Inferior parietal cortex (tissue), 1 donor: ENCODE data around the gene FAAP20.
A peak's percentile ranks its signal among the peaks of the same experiment; 100 is the strongest.

Experiments
- DNase-seq: peaks from one replicate; pipeline ENCODE4 v3.0.0-alpha.2; 2016; ENCODE audit errors: extremely low spot score

The FAAP20 gene

DNA sequence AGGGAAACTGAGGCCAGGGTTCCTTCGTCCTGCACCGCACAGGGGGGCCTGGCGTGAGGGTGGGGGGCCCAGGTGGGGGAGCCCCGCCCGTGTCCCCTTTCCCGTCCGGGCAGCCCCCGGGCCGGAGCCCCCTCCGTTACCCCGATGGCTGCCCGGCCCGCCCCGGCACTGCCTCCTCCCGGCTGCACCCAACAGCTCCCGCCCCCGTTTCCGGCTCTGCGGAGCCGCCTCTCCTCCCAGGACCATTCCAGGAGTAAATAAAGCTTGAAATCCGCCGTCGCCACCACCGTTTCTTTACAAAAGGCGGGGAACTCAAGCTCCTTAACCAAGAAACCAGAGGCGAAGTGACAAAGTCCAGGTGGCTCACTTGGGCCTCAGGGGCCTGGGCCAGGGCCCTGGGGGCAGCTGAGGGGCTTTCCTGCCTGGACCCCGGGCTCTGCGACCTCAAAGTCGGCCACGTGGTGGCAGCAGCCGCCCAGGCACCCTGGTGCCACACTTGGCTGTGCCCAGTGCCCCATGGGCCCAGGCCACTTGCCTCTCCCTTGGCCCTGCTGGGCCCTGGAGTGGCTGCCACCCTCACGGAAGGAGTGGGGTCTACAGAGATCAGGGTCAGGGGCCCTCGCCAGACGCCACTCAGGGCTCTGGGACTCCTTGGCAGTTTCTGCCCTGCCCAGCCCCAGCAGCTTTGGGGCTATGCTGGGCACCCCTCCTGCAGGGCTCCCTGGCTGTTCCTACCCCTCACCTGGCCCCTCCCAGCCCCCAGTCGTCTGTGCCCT is 514 bp upstream of the FAAP20 start:
- peak; percentile 77 for DNase-seq

DNA sequence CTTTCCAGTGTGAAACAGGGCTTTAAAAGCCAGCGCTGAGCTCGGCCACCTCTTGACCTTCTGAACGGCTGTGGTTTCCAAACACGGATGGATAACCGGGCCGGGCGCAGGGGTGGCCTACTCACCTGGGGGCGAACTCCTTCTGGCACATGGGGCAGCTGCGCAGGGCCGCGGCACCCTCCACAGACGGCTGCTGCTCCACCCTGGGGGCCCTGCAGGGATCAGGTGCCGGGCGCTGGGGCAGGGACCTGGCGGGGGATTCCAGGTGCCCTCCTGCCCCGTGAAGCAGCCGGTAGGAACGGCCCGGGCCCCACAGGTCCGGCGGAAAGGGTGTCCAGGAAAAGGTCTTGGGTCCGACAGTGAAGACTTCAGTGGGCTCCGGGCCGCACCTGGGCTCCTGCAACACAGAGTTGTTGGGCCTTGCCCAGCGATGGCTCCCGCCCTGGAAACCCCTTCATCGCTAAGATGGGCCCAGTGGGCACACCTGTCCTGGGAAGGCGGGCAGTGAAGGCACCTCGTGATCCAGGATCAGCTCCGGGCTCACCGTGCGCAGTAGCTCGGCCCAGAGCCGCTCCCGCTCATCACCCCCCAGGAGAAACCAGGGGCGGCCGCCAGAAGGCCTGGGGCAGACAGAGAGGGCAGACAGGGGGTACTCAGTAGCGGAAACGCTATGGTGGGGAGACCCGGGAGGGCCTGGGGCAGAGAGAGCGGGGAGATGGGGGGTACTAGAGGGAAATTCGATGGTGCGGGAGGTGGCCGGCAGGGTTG is 874 bp downstream of the FAAP20 start:
- no peak for DNase-seq

DNA sequence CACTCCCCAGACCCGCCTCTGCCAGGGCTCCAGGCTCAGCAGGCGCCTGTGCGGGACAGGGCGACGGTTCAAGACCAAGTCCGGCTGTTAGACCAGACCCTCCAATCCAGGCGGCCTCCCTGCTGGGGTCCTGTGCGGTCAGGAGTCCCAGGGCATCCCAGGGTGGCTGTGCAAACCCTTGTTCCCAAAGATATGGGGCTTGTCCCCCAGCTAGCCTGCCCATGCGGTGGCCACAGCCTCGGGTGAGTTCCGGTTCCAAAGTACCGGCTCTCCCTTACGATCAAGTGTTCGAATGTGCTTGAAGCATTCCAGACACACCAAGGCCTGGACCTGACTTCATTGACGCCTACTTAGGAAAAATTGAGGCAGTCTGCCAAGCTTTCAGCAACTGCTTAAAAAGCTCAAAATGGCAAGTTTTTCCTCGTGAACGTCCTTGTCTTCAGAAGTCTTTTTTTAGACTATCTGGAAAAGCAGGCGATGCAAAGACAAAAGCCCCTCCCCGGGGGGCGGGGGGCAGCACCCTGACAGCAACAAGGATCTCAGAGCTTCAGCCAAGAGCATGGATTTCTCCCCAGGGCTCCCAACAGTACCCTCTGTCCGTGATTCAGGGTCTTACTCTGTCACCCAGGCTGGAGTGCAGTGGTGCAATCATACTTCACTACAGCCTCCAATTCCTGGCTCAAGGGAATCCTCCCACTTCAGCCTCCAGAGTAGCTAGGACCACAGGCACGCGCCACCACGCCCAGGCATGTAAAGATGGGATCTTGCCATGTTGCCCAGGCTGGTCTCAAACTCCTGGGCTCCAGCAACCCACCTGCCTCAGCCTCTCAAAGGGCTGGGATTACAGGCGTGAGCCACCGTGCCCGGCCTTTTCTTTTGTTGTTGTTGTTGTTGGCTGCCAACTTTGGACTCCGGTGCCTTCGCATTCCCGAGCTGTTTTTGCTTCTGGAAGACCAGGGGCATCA is 2.3 kb downstream of the FAAP20 start:
- peak; percentile 58 for DNase-seq

DNA sequence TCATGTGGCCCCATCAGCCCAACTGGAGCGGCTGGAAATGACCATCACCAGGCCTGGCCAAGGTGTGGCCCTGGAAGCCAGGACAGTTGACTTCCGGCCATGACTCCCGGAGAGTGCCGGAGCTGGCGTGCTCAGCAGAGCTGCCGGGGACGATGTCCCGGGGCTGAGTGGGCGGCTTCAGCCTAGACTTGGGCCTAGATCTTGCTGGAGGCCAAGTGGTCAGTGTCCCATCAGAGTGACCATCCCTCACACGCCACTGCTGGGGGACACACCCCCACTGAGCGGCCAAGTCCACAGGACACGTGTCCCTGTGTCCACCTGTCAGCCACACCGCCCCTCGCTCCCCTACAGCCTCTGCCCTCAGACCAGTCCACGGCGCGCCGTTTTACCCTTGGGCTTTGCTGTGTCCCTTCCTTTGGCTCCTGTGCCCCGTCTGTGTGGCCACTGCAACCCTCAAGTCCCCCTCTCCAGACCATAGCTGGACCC is 4.0 kb downstream of the FAAP20 start:
- no peak for DNase-seq

DNA sequence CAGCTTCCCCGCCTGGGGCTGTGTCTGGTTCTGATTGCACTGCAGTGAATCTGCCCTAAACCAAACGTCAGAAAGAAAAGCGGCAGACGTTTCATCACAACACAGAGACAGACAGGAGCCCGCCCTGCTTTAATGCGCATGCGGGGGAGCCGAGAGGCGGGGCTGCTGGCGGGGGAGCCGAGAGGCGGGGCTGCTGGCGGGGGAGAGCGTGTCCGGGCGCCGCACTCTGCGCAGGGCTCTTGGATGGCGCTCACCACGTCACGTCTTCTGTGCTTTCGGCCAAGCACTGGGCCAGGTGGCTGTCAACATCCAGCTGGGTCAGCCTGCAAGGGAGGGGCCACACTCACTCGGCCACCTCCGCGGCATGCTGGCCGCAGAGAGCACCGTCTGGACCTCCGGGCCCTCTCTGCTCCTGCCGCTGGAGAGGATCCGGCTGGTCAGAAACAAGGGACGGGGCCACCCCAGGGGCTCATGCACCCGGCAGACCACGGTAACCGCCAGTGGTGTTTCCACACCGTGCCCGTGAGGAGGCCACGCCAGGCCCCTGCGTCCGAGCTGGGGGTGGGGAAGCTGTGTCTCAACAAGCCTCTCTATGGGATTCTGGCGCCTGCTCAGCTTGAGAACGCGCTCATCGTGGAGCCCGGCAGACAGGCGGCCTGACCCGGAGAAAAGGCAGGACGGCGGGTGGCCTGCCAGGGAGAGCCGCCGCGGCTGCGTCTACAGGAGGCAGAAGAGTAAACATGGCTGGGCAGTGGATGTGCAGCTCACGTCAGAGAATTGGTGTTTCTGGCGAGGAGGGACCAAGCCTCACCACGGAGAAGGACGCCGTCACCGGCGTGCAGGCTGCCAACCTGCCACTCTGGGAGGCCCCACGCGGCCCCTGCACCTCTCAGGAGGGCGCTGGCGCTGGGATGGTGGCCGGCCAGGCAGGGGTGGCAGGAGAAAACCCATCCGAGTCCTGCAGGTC is 4.8 kb downstream of the FAAP20 start:
- DNase-seq: peak; percentile 90

DNA sequence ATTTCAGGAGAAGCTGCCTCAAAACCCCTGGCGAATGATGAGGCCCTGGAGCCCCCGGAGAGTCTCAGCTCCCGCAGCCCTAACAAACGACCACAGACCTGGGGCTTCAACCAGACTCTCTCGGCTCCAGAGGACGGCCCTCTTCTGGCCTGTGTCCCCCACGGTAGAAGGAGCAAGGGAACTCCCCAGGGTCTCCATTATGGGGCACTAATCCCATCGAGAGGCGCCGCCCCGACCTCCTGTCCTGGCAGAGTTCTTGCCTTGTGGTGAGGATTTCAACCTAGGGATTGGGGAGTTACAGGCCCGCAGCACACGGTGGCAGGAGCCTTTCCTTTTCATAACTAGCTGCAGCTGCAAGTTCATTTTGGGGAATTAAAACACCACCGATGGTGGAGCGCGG is 6.2 kb downstream of the FAAP20 start:
- DNase-seq: no peak

DNA sequence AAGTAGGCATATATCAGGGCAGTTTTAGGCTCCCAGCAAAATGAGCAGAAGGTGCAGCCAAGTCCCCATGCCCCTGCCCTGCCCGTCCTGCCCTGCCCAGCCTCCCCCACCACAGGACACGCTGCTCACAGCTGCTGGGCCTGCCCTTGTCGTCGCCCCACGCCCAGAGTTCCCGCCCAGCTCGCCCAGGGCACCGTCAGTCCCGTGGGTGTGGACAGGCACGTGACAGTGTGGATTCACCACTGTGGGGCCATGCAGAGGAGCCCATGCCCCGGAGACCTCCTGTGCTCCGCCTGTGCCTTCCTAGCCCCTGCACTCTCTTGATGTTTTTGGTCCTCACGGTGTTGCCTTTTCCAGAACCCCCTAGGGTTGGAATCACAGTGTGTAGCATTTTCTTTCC is 7.0 kb downstream of the FAAP20 start:
- no peak for DNase-seq

DNA sequence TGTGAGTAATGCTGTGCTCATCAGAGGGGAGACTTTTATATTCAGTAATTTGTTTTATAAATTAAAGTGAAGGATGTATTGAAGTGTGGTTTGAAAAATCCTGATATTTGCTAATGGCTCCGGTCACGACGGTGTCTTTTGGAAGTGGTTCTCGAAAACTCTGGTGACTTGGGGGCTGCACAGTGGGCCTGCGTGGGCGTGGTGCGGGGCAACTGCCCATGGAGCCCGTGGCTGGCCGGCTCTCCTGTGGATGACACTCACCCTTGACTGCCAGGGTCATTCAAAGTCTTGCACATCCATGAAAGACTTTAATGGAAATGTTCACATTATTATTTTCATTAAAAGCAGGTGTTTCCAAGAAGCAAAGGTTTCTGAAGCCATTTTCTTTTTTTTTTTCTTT is 7.7 kb downstream of the FAAP20 start:
- DNase-seq: no peak

DNA sequence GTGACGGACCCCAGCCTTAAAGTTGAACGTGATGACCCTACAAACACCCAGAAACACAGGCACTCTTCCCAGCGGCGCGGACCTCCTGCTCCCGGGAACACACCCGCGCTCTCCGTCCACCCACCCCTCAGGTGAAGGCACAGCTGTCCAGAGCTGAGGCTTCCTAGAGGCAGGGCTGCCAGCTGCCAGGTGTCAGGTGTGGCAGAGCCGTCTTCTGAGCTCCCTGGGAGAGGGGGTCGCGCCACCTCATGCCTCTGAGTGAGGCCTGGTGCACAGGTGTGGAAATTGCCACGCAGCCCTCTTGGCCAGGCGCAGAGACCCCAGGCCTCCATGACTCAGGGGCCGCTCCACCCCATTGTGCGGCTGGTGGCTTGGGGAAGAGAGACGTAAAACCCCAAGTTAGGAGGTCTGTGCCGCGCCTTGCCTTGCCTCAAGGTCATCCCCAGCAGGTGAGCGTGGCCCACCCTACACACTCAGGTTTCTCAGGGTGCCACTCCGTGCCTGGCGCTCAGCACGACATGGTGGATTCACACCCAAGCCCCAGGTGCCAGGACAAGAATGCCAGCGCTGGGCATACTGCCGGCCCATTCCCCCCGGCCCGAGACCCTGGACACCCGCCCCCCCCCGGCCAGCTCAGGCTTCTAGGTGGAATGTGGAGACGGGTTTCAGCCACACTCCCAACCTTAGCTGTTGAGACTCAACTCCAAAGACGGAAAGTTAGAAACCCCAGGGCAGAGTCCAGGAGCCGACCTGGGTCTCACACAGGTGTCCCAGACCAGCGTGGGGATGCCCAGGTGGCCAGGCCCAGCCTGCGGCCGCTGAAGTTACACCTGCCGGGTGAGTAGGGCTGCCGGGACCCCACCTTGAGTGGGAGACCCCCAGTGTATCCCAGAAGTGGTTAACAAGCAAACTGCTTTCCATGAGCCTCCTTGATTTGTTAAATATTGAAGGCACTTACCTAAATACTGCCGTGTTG is 8.4 kb downstream of the FAAP20 start:
- no peak for DNase-seq

DNA sequence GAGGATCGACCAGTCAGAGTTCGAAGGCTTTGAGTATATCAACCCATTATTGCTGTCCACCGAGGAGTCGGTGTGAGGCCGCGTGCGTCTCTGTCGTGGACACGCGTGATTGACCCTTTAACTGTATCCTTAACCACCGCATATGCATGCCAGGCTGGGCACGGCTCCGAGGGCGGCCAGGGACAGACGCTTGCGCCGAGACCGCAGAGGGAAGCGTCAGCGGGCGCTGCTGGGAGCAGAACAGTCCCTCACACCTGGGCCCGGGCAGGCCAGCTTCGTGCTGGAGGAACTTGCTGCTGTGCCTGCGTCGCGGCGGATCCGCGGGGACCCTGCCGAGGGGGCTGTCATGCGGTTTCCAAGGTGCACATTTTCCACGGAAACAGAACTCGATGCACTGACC is 9.6 kb downstream of the FAAP20 start:
- DNase-seq: no peak

DNA sequence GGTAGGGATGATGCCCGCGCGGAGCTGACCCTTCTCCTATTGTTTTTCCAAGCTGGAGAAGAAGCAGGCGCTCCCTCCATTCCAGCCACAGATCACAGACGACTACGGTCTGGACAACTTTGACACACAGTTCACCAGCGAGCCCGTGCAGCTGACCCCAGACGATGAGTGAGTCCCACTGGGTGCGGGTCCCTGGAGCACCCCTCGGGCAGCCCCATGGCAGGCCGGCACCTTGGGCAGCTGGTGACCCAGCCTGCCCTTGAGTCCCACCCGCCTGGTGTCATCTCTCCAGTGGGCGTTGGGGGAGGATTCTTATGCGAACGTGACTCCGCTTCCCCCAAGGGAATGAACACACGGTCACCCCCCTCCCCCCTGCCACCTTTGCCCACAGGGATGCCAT is 10.0 kb downstream of the FAAP20 start:
- DNase-seq: no peak

DNA sequence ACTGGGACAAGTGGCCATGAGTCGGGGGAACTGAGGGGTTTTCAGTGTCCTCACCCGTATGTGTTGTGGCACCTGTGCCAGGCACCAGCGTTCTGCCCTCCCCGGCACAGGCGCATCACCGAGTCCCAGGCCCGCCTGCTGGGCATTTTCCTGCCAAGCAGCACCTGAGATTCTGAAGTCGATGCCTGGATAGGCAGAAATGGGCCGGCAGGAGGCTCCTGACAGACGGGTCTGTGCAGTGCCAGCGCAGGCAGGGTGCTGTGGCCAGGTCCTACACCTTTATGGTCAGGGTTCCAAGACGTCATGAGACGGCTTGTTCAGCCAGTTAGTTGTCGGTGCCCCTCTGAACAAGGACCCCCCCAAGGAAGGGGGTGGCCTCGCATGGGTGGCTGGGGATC is 10.6 kb downstream of the FAAP20 start:
- DNase-seq: no peak

DNA sequence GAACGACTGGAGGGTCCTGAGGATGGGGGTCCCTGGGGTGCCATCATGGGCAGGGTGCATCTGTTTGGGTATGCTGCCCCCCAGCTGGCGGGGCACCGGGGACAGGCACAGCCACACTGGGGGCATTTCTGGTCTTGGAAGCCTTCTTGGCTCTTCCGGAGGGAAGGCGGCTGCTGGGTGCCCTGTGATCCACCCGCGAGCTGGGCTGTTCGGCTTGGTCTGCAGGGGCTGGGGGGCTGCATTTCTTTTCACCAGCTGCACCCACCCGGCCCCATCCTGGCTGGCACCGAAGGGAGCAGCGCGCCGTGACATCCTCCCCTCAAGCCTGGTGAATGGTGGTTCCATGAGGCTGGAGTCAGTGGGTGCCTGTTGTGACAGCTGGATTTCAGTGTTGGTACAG is 12.2 kb downstream of the FAAP20 start:
- DNase-seq: no peak

DNA sequence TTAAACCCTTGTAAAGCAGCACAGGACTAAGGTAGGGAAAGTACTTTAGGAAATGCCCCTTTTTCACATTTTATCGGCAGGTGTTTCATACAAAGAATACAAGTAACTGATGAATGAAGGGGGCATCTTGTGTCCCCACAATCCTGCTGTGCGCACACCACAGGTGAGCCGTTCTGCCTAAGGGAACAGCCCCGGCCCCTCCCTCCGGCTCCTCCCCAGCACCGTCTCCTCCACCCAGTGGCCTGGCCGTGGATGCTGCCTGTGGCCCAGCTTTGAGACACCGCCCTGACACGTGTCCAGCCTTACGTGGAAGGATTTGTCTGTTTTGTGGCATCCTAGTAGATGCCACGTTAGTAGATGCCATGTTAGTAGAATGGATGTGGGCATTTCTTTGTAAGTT is 12.8 kb downstream of the FAAP20 start:
- no peak for DNase-seq

DNA sequence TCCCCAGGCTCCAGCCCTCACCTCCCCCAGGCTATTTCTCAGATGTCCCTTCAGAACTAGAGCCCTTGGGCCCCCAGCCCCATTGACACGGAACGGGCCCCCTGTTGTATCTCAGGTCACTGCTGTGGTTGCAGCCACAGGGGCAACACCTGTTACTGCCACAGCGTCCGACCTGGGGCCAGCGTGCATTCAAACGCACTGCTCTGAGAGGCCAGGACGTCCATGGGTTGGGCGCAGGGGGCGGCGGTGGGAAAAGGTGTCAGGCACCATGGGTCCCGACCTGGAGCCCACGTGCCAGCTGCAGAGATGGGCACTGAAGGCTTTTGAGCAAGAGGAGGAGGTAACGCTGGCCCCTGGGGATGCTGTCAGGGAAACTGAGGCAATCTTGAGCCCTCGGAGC is 13.3 kb downstream of the FAAP20 start:
- no peak for DNase-seq

DNA sequence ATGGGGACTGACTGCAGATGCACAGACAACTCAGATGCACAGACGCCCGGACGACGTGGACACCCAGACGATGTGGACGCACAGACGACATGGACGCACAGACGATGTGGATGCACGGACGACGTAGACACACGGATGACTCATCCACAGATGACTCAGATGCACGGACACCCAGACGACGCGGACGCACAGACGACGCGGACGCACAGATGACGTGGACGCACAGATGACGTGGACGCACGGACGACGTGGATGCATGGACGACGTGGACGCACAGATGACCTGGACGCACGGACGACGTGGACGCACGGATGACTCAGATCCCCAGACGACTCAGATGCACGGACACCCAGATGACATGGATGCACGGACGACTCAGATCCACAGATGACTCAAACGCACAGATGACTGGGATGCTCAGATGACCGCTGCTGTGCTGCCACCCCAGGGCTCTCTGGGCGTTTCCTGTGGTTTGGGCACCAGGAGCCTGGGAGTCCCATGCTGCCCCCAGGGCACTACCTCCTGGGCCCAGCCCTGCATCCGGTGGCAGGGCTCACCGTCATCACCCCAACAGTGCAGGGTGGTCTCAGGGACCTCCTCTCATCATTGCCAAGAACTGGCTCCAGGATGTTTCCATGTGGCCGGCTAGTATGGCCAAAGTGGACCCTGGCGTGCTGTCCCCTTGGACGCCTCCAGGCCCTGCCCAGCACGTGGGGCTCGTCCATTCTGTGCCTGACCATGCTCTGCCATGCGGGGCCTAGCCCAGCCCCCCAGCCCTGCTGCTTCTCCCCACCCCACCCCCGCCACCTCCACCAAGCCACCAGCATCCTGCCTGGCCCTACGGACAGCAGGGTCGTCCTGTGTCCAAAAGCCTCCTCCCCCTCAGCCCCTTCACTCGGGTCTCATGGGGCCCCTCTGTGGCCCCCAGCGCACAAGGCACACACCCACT is 14.0 kb downstream of the FAAP20 start:
- peak; percentile 51 for DNase-seq

DNA sequence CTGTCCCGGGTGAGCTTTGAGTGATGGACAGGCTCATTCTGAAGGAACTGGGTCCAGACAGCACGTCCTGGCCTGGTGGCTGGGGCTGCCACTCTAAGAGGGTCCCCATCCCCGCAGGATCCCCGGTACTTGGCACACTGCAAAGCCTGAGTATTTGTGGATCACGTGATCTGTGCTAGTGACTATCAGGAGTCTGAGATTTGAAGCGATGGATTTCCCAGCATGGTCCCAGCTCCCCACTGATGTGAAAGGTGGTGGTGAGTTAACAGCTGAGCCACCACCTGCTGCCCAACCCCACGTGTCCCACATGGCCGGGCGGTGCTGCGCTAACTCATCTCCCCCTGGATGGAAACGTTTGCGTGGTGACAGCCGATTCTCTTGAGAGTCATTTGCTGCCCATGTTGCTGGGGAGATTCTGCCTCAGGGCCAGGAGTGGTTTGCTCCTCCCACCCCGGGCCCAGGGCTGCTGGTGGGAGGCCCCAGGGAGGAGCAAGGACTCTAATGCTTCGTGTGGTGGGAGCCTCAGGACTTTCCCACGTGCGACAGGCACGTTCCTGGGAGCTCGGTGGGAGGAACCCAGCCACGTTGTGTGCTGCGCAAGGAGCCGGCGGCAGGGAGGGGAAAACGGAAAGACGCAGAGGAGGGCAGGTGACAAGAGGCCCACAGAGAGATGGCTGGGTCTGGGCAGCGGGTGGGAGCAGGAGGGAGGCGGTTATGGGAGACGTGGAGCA is 15.1 kb downstream of the FAAP20 start:
- no peak for DNase-seq

DNA sequence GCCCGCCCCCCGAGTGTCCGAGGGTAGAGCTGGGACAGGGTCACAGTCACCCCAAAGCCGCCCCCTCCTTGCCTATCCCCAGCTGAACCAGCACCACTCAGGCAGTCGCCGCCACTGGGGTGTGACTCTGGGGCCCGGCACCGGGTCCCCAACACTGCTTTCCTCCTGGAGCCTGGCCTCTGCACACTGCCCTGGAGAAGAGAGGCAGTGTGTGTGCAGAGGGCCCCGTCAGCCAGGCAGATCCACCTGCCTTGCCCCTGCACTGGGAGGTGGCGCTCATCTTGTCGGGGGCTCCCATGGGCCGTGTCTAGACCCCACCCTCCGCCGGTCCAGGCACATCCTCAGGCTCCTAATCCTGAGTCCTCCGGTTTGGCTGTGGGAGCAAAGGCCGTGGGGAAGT is 15.7 kb downstream of the FAAP20 start:
- no peak for DNase-seq
